NB4 (cell line): Measurements from ENCODE around the gene KAZN.

ENCODE experiments used
- DNase-seq: peaks from one replicate; pipeline ENCODE4 v3.0.0; 2010; ENCODE audit warnings: low read depth
- H3K4me3 ChIP-seq: one replicate; pipeline ENCODE4 v1.5.1; 2011; ENCODE audit warnings: mild to moderate bottlenecking, low read depth, low read length, moderate library complexity
- CTCF ChIP-seq: IDR thresholded peaks from one replicate; pipeline ENCODE4 v1.5.1; 2012; ENCODE audit warnings: low read depth, low read length
- MYC ChIP-seq: IDR thresholded peaks from 2 replicates; pipeline ENCODE4 v1.6.1; 2011; ENCODE audit warnings: low read depth, low read length
- POLR2A ChIP-seq: IDR thresholded peaks from 2 replicates; pipeline ENCODE4 v1.6.1; 2011; ENCODE audit warnings: mild to moderate bottlenecking; ENCODE audit not compliant: insufficient read length; ENCODE audit errors: extremely low read depth
- TF ChIP-seq, protein P1 (sequence below): IDR thresholded peaks from 2 replicates; pipeline ENCODE4 v1.6.1; 2011; ENCODE audit warnings: low read depth, low read length

KAZN gene

DNA sequence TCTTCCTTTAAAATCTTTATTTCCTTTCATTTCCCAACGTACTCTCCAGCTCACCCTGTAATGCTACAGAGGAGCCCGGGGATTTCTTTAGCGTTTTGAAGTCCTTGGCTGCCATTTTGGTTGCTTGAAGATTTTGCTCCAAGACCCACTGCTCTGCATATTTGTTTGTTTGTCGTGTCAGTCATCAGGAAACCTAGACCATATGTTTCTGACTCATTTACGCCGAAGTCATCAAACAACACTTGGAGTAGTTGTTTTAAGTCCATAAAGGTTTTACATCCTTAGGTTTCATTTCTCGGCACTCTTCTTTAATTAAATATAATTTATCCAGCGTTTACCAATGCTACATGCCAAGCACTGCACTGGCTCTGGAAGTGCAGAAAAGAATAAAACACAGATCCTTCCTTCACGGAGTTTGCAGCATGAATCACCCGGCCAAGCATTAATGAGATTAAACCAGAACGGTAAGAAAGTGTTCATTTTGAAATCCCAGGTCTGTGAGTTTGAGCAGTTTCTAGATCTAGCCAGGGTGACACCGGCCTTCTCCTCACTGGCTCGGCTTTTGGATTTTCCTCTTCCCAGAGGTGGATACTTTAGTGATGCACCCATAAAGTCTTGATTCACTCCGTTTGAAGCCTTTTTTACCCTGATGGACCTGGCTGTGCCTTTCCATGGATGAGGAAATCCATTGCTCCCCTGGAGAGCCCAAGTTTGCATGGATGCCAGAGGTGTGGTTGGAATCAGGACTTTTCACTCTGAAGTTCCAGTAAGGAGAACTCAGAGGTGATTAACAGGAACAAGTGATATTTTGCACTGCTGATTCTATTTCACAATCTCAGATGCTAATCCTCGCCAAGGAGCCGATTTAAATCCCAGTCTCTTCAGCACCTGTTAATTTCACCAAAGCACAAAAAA, 109.3 kb downstream of the KAZN start:
- no peak overlapping the region for H3K4me3 ChIP-seq
- DNase-seq, result no peak
- TF ChIP-seq CTCF, result no peak
- TF ChIP-seq, protein P1, sequence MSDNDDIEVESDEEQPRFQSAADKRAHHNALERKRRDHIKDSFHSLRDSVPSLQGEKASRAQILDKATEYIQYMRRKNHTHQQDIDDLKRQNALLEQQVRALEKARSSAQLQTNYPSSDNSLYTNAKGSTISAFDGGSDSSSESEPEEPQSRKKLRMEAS, result no peak
- no peak for TF ChIP-seq POLR2A
- TF ChIP-seq MYC, result no peak

DNA sequence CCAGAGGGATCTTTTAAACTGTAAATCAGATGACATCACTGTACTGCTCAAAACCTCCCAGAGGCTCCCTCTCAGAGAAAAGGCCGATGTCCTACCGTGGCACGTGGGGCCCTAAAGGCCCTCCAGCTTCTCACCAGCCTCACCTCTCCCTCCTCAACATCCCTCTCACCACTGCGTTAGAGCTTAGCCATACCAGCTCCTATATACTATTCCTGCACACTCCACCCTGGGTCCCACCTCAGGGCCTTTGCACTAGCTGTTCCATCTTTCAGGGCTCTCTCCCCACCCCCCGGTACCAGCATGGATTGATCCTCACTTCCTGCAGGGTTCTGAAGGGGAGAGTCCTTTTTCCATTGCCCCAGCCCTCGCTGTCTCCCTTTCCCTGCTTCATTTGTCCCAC, 111.8 kb downstream of the KAZN start:
- H3K4me3 ChIP-seq, result no peak overlapping the region
- DNase-seq, result no peak
- TF ChIP-seq CTCF (no peak), MYC (no peak), POLR2A (no peak)
- TF ChIP-seq, protein P1, result no peak

GRCh38 chr1:14712136-14712535, 113.7 kb downstream of the KAZN start:
- no peak overlapping the region for H3K4me3 ChIP-seq
- TF ChIP-seq CTCF (no peak), MYC (no peak), POLR2A (no peak)
- TF ChIP-seq, protein P1, result no peak
- no peak for DNase-seq

DNA sequence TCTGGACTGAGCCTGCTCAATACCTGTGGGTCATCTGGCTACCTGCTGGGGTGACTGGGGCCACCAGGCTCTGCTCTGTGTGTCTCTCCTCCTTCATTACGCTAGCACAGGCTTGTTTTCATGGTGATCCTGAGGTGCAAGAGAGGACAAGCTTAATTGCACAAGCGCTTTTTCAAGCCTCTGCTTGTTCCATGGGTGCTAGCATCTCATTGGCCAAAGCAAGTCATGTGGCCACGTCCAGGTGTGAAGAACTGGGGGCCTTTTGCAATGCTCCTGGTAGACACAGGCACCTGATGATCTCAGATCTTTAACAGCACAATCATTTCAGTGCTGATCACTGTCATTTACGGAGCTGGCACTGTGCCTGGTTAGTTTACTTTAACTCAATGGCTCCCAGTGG, 114.6 kb downstream of the KAZN start:
- TF ChIP-seq, protein P1, result no peak
- H3K4me3 ChIP-seq, result no peak overlapping the region
- DNase-seq, result no peak

DNA sequence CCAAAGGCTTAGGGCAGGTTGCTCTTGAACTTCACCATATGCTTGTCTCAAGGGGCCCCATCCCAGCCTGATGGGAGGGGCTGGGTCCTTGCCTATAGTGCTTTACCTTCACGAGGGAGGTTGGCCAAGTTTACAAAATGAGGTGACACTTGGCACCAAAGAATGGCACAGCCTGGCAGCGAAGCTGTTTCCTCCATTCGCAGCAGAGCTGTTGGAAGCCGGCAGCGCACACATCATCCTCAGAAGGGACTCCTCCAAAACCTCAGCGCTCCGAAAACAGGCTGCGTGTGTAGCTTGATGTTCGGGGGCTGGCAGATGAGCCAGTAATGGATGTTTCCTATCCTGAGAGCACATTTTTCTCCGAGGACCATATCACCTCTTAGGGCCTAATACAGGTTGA, 116.8 kb downstream of the KAZN start:
- TF ChIP-seq POLR2A (no peak), MYC (no peak), CTCF (no peak)
- TF ChIP-seq, protein P1, result no peak
- H3K4me3 ChIP-seq, result no peak overlapping the region
- DNase-seq, result no peak

GRCh38 chr1:14715802-14716201, 117.3 kb downstream of the KAZN start:
- DNase-seq, result no peak
- TF ChIP-seq, protein P1, result no peak
- TF ChIP-seq CTCF, result no peak
- TF ChIP-seq POLR2A, result no peak
- TF ChIP-seq MYC, result no peak
- no peak overlapping the region for H3K4me3 ChIP-seq
